MCF 10A (cell line): ENCODE measurements around the gene LIAS. TPM values are rescaled to one million over a fixed set of nuclear protein-coding genes. Genes with fewer than 3 reads are reported as not detected.

ENCODE experiments used
- BruUV-seq: library from RNA; stranded (reverse); fragments of 400-500 nt; replicated peaks from 2 replicates; lab custom pipeline; 2021; lab: Mats Ljungman, UMichigan
- CTCF ChIA-PET: fragments of 300-600 bp; sonication (Branson Sonifier 250); formaldehyde crosslinking; extraction: SDS; loops from one replicate; lab custom pipeline; 2021; ENCODE audit warnings: antibody characterized with exemption, inconsistent platforms; lab: Yijun Ruan, JAX
- POLR2A ChIA-PET: fragments of 300-600, 350-650 bp; sonication (Branson Sonifier 250); formaldehyde crosslinking; extraction: SDS; loops from one replicate; lab custom pipeline; 2020; ENCODE audit warnings: antibody characterized with exemption, inconsistent platforms; lab: Yijun Ruan, JAX
- DNase-seq: peaks from one replicate; pipeline ENCODE4 v3.0.0-alpha.2; 2018; ENCODE audit not compliant: unreplicated experiment
- H3K27ac Mint-ChIP-seq: one replicate; pipeline ENCODE4 v1.8.0; 2022; ENCODE audit warnings: mild to moderate bottlenecking, low read depth, mixed read lengths; ENCODE audit not compliant: unreplicated experiment
- H3K27me3 Mint-ChIP-seq: one replicate; pipeline ENCODE4 v1.8.0; 2022; ENCODE audit warnings: mixed read lengths; ENCODE audit not compliant: insufficient read depth, unreplicated experiment
- H3K36me3 Mint-ChIP-seq: one replicate; pipeline ENCODE4 v1.8.0; 2022; ENCODE audit warnings: mild to moderate bottlenecking, moderate library complexity, mixed read lengths; ENCODE audit not compliant: insufficient read depth, unreplicated experiment
- H3K4me1 Mint-ChIP-seq: one replicate; pipeline ENCODE4 v1.8.0; 2022; ENCODE audit warnings: mixed read lengths; ENCODE audit not compliant: insufficient read depth, unreplicated experiment
- H3K4me3 Mint-ChIP-seq: one replicate; pipeline ENCODE4 v1.8.0; 2022; ENCODE audit warnings: mild to moderate bottlenecking, moderate library complexity, mixed read lengths; ENCODE audit not compliant: unreplicated experiment
- H3K9me3 Mint-ChIP-seq: one replicate; pipeline ENCODE4 v1.8.0; 2022; ENCODE audit warnings: mixed read lengths; ENCODE audit not compliant: unreplicated experiment
- intact Hi-C: fragments of 100-400 bp; cut with micrococcal nuclease; formaldehyde crosslinking; loops from 2 replicates; pipeline ENCODE4 v1.14.1; 2022
- total RNA-seq: library from RNA; stranded (reverse); gene quantifications from 2 replicates; pipeline ENCODE4 v1.2.3, GENCODE V29; 2022
- TF ChIP-seq, protein P1 (sequence below): fragments of 200-600 bp; IDR thresholded peaks from one replicate; pipeline ENCODE4 v1.8.0; 2022; ENCODE audit warnings: antibody characterized with exemption, mild to moderate bottlenecking; ENCODE audit not compliant: unreplicated experiment

The LIAS gene
- total RNA-seq, 1 experiment from 2014 or later: 24.6 TPM

DNA sequence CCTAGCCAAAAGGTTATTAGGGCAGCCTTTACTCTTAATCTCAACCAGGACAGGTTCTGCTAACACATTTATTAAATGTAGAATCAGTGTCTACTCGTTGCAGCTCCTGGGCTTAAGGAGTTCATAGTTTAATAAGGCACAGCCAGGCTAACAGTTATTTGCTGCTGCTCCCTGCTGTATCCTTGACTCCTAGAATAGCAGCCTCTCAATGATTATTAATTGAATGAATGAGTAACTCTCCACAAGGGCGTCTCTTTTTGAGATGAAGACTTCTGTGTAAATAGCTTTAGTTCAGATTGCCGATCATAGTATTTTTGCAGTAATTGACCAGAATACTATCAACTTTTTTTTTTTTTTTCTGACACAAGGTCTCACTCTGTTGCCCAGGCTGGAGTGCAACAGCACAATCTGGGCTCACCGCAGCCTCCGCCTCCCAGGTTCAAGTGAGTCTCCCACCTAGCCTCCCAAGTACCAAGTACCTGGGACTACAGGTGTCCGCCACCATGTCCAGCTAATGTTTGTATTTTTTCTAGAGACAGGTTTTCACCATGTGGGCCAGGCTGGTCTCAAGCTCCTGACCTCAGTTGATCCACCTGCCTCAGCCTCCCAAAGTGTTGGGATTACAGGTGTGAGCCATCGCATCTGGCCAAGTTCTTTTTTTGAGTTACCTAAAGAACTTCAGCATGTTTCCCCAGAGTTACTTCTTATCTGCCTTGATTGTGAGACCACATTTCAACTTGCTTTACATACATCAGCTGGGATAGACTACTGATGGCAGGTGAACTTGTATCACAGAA is 65.5 kb downstream of the LIAS start:
- Mint-ChIP-seq H3K36me3 (no peaks in the 10 kb centered on the region), H3K27me3 (no peaks in the 10 kb centered on the region), H3K9me3 (no peaks in the 10 kb centered on the region), H3K27ac (no peak overlapping the region), H3K4me1 (peaks cover 9% of the 10 kb centered on the region), H3K4me3 (no peak overlapping the region)
- ChIA-PET CTCF (interaction anchor here (0.6 to 0.7 kb wide), 3 partner anchors 54 to 1195 kb away, joined by 3 read pairs; no protein-coding TSS in a partner anchor), POLR2A (interaction anchor here (0.6 to 2.5 kb wide), 9 partner anchors 13 to 792 kb away, joined by 3 to 13 read pairs (median 3); partner anchors contain the start of genes LIAS, RPL9, SMIM14 and UBE2K)
- no TSS peak for BruUV-seq
- no peak for DNase-seq
- intact Hi-C loops: no loop called here
- TF ChIP-seq, protein P1, sequence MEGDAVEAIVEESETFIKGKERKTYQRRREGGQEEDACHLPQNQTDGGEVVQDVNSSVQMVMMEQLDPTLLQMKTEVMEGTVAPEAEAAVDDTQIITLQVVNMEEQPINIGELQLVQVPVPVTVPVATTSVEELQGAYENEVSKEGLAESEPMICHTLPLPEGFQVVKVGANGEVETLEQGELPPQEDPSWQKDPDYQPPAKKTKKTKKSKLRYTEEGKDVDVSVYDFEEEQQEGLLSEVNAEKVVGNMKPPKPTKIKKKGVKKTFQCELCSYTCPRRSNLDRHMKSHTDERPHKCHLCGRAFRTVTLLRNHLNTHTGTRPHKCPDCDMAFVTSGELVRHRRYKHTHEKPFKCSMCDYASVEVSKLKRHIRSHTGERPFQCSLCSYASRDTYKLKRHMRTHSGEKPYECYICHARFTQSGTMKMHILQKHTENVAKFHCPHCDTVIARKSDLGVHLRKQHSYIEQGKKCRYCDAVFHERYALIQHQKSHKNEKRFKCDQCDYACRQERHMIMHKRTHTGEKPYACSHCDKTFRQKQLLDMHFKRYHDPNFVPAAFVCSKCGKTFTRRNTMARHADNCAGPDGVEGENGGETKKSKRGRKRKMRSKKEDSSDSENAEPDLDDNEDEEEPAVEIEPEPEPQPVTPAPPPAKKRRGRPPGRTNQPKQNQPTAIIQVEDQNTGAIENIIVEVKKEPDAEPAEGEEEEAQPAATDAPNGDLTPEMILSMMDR: no peak

DNA sequence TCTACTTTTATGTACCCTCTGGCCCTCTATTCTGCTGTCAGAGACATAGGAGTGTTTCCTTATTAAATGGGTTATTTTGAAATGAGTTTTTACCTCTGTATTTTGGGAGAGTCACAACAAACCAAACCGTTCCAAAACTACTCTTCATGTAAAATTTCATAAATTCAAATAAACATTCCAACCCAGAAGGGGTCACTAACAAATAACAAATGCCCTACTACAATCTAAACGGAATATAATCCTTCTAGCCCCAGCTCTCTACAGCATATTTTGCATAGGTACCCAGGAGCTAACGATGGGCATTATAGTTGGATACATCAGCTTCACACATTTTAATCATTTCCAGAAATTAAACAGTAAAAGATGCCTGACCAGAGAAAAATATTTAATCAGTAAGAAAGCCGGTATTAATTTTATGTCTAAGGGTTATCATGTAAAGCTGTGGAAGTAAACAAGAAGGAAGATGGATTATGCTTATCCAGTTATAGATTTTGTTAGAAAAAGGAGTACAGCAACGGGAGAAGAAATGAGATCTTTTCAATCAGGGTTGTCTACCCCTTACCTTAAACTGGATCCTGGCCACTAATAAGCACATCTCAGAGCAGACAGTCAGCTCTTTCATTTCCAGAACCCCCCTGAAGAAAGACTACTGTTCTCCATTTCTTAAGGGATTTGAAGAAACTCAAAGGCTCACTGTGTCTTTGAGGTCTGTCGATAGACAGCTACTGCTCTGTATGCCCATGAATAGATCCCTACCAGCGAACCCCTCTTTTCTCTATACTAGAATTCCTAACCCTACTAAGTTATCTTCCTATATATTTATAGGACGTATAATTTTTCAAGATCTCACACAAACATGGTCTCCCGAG is 67.2 kb downstream of the LIAS start:
- CTCF ChIA-PET: interaction anchor here (1.0 to 1.3 kb wide), 3 partner anchors 16 to 109 kb away, joined by 3 to 4 read pairs (median 3); no protein-coding TSS in a partner anchor
- Mint-ChIP-seq H3K27me3 (no peaks in the 10 kb centered on the region), H3K27ac (peak overlapping the region; percentile 94), H3K4me1 (peaks cover 9% of the 10 kb centered on the region), H3K4me3 (peak overlapping the region; percentile 98), H3K36me3 (peaks cover 4% of the 10 kb centered on the region), H3K9me3 (peaks cover 3% of the 10 kb centered on the region)
- DNase-seq: no peak
- BruUV-seq: no TSS peak
- intact Hi-C loops: loop anchor here (2.0 to 5.0 kb wide), 2 partner anchors 59 to 65 kb away; no protein-coding TSS in a partner anchor
- POLR2A ChIA-PET: interaction anchor here (0.6 to 2.7 kb wide), 10 partner anchors 11 to 449 kb away, joined by 3 to 59 read pairs (median 4); partner anchors contain the start of genes LIAS, RPL9, SMIM14 and UBE2K
- TF ChIP-seq, protein P1: no peak

GRCh38 chr4:39526765-39527295 is 68.0 kb downstream of the LIAS start:
- no peaks in the 10 kb centered on the region for H3K27me3 Mint-ChIP-seq
- no peak for DNase-seq
- peaks cover 11% of the 10 kb centered on the region for H3K36me3 Mint-ChIP-seq
- H3K4me1 Mint-ChIP-seq: peaks cover 9% of the 10 kb centered on the region
- ChIA-PET CTCF (interaction anchor here (0.7 to 1.3 kb wide), 3 partner anchors 15 to 89 kb away, joined by 3 read pairs; no protein-coding TSS in a partner anchor), POLR2A (interaction anchor here (0.5 to 2.7 kb wide), 27 partner anchors 13 to 1141 kb away, joined by 3 to 59 read pairs (median 3); partner anchors contain the start of genes LIAS, PDS5A, RPL9 and SMIM14)
- peak overlapping the region; percentile 94 for H3K27ac Mint-ChIP-seq
- TF ChIP-seq, protein P1: no peak
- BruUV-seq: TSS peak; percentile 78
- peaks cover 8% of the 10 kb centered on the region for H3K9me3 Mint-ChIP-seq
- peak overlapping the region; percentile 98 for H3K4me3 Mint-ChIP-seq
- intact Hi-C loops: loop anchor here (1.0 to 5.0 kb wide), 3 partner anchors 60 to 111 kb away; partner anchors contain the start of gene SMIM14
